T-helper 9 cell (primary cell): ENCODE measurements around the gene SPATA46.
"Not testable (repeated sequence)": the region's sequence is repeated elsewhere in the genome, so short reads cannot be mapped to it uniquely, and the experiment has no call there.

ENCODE experiments used
- DNase-seq: peaks from one replicate; pipeline ENCODE4 v3.0.0-alpha.2; 2020
- total RNA-seq, 2 donors: gene quantifications; one replicate each; lab custom pipeline; 2026; lab: John Stamatoyannopoulos, UW

Gene SPATA46, protein sequence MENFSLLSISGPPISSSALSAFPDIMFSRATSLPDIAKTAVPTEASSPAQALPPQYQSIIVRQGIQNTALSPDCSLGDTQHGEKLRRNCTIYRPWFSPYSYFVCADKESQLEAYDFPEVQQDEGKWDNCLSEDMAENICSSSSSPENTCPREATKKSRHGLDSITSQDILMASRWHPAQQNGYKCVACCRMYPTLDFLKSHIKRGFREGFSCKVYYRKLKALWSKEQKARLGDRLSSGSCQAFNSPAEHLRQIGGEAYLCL
- total RNA-seq: 0 reads per million in 2 donors

DNA sequence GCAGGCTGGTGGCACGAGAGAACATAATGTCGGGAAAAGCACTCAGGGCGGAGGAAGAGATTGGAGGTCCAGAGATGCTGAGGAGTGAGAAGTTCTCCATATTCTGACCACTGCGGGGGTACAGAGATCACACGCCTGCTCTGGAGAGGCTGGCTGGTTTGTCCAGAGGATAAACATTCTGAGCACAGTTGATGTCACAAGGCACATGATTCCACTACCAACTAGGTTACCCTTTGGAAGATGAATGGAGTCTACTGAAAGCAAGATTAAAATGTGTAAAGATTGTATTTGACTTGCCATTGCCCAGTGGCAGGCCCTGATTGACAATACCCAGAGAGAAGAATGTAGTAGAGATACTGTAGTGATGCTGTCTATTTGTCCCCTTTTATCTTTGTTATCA, at the start of gene SPATA46:
Gene SPATA46 (minus strand): TSS at position 164 of the 400 bp plus-strand sequence. CDS start 64 bp downstream, at position 100.
- DNase-seq: no peak

DNA sequence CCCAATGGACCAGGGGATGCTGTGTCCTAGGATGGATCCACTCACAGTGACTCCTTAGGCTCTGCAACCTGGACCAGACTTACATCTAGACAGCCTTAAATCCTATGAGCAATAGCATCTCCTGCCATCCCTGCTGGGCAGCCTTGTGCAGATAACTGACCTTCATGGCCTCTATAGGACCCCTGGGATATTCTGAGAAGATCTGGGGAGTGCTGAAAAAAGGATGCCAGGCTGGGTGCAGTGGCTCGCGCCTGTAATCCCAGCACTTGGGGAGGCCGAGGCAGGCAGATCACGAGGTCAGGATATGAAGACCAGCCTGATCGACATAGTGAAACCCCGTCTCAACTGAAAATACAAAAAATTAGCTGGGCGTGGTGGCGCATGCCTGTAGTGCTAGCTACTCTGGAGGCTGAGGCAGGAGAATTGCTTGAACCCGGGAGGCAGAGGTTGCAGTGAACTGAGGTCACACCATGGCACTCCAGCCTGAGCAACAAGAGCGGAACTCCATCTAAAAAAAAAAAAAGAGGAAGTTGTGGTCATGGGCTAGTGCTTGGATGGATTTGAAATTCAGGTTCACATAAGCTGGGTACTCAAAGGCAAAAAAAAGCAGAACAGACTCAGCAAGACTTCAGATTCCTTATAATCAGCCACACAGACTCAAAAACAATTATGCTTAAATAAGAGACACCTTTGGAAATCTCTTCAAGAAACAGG, 46.2 kb upstream of the SPATA46 start:
- DNase-seq: no peak

DNA sequence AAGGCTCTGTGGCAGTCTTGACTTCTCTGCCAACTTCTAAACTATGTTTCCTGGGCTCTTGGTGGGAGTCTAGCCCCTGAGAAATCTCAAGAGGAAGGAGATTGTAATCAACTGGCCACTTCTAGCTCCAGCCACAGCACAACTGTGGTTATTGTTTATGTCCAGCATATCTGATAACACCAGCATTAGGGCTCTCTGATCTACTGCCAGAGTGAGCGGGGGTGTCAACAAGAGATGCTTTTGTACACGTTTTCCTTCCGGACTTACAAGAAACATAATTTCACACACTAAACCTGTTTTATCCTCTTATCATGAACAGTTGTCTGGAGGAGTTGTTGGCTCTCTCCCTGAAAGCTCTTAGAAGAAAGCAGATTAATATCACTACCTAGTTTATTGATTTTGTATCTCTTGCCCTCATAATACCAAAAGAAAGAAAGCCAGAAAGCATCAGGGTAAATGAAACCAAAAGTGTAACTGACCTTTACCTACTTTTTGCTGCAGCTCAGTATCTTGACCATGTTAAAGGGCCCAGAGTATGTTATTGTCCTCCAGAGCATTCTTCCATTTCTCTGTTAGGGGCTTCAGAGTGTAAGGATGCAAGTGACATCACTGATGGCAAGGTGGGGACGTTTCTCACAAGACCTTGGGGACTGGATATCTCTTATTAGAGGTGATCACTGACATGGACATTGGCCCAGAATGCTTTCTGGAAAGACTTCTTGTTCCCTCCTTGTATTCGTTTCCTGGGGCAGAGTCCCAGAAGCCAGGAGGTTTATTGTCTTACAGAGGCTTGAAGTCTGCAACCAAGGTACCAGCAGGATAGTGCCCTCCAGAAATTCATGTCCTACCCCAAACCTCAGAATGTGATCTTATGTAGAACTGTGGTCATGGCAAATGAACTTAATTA, 44.9 kb upstream of the SPATA46 start:
- DNase-seq: no peak

DNA sequence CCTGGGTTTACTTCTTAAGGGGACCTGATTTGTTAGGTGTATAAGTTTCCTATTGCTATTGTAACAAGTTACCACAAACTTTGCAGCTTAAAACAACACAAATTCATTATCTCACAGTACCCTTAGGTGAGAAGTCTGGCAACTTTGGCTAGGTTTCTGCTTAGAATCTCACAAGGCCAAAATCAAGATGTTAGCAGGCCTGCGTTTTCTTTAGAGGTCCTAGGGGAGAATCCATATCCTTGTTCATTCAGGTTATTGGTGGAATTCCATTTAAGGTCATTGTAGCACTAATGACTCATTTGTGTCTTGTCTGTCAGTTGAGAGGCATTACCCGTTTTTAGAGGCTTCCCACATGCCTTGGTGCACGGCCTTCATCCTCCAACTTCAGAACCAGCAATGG, 43.5 kb upstream of the SPATA46 start:
- DNase-seq: no peak

DNA sequence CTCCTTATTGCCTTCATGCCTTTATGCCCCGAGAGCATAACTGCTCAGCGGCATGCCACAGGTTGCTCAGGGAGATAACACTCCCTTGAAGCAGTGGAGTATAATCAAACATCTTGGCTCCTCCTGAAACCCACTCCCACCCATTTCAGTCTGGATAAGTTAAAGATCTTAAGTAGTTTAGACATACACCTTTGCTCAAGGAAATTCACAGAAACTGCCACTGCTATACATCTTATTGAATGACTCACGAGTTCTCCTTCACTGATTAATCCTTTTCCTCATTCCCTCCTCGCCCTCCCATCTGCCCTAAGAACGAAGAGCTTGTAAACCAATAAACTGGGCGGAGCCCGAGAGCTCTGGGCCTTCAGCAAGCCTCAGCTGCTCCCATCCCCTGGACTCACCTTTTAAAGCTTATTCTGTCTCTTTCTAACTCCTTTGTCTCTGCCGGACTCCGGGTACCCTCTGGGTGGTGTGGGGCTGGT, 42.8 kb upstream of the SPATA46 start:
- not testable (repeated sequence) for DNase-seq

DNA sequence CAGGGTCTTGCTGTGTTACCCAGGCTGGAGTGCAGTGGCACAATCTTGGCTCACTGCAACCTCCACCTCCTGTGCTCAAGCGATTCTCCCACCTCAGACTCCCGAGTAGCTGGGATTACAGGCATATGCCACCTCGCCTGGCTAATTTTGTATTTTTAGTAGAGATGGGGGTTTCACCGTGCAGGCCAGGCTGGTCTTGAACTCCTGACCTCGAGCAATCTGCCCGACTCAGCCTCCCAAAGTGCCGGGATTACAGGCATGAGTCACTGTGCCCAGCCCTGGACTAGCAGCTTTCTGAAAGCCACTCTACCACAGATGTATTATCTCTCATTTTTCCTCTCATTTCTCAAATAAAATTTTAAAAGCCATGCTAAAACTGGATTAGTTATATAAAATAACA, 41.9 kb upstream of the SPATA46 start:
- not testable (repeated sequence) for DNase-seq

DNA sequence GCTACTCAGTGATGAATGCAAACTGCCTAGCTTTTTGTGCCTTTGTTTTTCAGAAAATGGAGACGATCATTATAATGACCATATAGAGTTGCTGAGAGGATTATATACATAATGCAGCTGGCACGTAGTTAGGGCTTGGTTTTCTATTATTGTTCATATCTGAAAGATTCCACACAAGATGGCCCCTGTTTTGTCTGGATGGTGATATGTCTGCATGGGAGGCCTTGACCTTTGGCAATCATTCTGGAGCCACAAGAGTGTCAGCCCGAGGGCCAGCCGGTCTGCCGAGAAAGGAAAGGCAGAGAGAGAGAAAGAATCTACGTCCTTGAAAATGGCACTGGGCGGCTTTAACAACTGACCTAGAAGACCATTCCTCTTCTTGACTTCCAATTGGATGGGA, 41.0 kb upstream of the SPATA46 start:
- no peak for DNase-seq

DNA sequence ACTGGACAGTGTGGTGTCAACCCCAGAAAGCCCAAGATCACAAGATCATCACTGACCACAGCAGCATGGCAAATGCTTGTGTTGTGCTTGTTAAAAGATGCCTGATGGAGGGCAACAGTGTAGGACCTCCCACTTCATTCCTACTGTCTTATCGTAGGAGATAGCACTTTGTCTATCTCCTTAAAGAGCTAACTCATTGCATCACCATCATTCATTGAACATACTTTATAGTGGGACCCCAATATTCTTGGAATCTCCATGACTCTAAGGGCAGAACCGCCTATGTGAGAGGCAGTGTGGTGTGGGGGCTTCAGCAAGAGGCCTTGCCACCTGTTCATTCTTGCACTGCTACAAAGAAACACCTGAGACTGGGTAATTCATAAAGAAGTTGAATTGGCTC, 40.3 kb upstream of the SPATA46 start:
- DNase-seq: no peak

DNA sequence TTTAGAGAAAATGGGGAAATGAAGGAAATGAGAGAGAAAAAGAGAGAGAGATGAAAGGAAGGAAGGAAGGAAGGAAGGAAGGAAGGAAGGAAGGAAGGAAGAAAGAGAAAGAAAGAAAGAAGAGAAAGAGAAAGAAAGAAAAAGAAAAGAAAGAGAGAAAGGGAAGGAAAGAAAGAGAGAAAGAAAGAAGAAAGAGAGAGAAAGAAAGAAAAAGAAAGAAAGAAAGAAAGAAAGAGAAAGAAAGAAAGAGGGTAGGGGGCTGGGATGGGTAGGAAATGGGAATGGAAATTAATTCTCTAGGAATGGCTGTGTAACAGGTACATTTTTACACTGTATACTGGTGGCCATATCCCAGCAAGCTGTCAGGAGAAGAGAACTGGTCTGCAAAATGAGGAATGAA, 39.6 kb upstream of the SPATA46 start:
- no peak for DNase-seq

DNA sequence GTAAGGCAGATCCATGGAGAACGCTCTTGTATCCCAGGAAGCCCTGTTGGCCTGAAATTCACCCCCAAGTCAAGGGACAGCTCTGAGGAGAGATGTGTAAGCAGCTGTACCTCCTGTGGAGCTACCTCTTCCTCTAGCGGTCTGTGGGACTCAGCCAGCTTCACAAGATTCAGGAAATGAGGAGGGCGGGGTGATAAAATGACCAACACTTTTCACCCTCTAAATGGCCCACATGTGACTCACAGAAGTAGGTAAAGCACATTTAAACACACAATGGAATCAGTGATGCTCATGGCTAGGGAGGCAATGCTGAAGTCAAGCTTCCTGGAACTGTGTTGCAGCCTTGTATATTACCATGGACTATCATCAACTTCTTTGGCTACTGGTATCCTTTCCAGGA, 35.3 kb upstream of the SPATA46 start, which contains the start of gene SH2D1B:
Gene SH2D1B (minus strand): TSS at position 135 of the 400 bp plus-strand sequence. CDS start 120 bp downstream, at position 15.
- no peak for DNase-seq

DNA sequence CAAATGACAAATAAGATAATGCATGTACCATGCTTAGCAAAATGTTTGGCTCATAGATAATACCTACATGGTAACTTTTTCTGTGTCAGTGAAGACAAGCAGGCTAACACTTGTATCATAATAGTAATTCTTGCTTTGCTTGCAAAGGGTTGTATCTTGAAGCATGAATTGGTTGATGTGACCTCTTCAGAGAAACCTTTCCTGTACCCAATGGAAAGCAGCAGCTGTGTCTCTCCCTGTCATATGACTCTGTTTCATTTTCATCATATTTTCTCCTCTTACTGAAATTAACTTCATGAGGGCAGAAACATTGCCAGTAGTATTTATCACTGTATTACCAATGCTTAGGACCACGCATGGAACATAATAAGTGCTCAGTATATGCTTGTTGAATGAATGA, 30.9 kb upstream of the SPATA46 start:
- no peak for DNase-seq

DNA sequence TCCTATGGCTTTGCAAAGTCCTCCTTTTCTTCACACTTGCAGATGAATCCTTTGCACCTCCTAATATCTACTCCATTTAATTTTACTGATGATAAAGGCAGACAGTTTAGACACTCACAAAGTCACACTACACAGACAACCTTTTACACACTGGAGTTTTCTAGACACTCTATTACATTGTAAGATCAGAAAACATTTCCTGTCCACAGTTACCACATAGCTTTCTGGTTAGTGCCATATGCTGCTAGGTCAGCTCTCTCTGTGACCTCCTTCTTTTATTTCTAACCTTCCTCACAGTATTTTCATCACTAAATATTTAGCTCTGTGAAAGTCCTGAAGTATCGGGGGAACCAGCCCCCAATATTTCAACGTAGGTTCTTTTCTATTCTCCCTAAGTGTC, 30.2 kb upstream of the SPATA46 start:
- no peak for DNase-seq

DNA sequence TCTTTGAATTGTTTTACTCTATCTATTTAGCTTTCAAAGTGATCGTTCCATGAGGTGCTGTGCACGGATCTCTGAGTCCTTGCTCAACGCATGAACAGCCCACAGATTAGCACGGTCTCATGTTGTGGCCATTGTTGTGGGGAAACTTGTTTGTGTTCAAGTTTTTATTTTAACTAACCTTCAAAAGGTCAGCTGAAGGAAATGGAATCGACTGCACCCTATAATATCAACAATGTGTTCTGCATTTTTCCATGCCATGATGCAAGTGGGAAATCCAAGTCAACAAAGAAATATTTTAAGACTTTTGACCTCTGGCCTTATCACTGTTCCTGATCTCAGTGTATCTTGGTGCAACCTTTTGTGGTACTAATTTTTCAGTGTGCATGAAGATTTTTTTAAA, 29.1 kb upstream of the SPATA46 start:
- no peak for DNase-seq

DNA sequence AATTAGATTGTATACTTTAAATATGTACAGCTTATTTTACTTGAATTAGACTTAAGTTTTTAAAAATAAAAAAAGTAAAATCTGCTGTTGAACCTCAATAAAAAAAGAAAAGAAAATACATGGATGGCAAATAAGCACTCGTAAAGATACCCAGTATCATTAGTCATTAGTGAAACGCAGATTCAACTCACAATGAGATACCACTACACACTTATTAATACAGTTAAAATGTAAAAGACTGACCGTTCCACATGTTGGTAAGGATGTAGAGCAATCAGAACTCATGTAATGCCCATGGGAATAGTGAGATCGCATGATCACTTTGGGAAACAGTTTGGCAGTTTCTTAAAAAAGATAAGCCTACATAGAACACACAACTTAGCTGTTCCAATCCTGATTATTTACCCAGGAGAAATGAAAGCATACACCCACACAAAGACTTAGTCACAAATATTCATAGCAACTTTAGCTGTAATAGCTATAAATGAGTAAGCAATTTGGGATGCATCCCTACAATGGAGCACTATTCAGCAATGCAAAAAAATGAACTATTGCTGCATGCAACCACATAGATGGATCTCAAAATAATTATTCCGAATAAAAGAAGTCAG, 28.0 kb upstream of the SPATA46 start:
- DNase-seq: no peak

DNA sequence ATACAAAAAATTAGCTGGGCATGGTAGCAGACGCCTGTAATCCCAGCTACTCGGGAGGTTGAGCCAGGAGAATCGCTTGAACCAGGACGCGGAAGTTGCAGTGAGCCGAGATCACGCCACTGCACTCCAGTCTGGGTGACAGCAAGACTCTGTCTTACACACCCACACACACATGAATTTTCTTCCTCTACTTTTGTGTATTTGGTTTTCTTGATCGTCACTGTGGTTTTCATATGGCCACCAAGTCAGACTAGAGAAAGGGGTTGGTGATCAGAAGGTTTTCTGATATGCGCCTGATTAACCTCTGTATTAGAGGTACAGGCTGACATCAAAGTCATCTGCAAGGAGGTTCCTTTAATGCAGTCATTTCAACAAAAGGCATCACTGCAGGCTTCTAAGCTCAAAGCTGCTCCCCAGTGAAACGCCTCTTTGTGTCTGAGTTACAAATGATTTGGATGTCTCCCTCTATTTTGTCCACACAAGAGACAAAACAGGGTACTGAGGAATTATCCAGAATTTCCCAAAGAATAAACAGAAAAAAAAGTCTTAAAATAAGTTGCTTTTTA, 24.2 kb upstream of the SPATA46 start:
- DNase-seq: no peak

DNA sequence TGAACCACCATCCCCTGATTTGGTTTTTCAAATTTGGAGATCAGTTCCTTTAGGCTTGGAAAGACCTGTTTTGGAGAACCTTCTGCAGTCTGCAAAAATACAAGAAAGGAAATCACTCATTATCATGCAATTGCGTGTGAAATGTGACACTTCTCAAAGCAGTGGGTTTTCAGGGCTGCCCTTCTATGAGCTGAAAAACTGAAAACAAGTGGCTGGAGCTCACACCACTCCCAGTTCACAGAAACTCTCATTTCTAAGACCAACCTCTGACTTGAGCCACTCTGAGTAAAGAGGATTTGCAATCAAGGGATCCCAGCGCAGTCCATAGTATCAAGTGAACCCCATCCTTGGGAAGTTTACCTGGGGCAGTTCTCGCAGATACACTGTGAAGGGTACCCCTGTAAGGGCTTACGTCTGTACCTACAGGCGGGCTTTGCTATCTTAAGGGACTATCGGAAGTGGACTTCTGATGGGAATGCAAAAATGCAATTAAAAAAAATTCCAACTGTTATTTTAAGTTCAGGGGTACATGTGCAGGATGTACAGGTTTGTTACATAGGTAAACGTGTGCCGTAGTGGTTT, 22.4 kb upstream of the SPATA46 start:
- DNase-seq: no peak

DNA sequence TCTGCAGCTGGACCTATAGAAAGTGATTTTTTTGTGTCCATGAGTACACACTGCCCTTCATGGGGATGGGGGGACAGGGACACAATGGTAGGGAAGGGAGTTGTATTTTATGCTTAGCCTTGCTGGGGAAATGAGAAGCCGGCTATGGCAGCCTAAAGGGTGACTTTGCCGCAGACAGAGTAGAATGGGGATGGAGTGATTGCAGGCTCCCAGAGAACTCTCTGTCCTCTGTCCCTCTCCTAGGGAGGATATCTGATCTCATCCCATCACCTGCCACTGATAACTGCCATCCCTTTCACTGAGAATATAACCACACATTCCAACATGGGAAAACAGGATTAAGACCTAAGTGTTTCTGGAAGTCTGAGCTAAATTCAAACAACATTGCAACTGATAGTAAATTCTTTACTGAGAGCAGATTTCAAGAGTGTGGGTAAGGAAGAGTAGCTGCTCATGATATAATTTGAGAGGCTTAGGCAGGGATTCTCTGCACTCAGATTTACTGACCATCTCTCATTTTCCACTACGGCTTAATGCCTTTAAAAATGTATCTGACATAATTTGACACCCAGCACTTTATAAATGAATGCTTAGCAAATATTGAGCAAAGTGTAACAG, 21.4 kb upstream of the SPATA46 start:
- no peak for DNase-seq

DNA sequence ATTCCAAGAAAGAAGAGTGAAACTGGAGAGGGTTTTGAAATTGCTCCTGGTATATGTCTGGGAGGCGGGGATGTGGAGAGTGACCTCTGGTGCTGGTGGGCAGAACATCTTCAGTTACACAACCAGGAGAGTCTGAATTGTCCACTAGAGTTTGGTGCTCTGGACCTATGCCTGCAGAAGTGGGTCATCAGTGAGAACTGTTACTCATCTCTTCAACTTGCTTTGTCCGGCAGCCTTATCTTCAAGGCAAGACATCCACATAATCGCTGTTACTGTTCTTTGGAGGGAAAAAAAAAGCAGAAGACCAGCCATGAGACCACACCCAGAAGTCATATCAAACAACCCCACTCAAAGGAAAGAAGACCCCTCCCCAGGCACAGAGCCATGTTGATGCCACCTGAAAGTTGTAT, 20.4 kb upstream of the SPATA46 start:
- DNase-seq: no peak

DNA sequence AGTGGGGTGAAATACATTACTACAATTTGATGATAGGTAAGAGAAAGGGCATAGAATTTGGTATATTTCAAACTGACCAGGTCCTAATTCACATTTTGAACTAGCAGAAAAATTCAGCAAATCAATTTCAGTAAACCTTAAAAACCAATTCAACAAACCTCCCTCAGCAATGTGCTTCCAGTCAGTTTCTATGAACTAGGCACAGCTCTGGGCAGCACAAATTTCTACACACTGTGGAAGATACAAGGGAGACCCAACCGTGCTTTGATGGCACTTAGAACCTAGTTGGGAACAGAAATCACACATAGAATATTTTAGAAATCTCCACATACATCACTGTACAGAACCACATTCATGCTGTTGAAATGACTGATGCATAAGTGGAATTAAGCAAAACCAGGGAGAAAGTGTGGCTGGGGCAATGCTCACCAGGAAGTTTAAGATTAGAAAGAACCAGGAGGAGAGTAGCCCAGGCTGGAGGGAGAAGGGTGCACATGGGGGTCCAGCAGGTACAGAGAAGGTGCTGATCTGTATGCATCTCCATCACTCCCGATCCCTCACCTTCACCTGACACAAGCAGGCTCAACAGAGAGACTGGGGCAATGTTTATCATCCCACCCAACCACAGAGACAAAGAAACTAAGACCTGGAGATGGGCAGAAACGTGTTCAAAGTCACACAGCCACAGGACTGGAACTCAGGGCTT, 19.7 kb upstream of the SPATA46 start:
- DNase-seq: no peak

DNA sequence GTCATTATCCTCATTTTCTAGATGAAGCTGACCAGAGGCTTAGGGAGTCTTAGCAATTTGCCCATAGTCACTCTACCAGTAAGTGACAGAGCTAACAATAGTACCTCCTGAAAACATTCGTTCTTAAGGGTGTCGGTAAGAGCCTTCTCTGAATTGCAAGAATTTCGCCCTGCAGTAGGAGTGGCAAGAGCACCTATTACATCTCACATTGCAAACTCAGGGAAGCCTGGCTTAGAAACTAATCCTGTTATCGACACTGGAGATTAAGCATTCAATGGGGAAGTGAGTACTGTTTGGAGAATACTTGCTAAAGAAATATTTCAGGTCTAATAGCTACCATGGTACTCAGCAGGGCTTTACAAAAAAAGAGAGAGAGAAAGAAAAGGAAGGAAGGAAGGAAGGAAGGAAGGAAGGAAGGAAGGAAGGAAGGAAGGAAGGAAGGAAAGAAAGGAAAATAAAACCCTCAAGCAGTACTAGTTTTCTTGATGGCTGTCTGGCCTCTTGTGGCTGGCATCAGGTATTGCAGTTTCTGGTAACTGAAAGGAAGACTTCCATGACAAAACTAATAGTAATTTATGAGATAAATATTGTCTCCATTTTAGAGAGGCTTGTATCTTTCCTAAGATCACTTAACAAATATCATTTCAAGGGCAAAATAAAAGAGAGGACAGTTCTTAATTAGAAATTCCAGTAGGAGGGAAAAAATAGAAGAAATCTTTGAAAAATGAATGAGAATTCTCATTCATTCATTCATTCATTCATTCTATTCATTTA, 15.3 kb upstream of the SPATA46 start:
- no peak for DNase-seq
